ENCODE results near the gene SPR.

SPR gene

DNA sequence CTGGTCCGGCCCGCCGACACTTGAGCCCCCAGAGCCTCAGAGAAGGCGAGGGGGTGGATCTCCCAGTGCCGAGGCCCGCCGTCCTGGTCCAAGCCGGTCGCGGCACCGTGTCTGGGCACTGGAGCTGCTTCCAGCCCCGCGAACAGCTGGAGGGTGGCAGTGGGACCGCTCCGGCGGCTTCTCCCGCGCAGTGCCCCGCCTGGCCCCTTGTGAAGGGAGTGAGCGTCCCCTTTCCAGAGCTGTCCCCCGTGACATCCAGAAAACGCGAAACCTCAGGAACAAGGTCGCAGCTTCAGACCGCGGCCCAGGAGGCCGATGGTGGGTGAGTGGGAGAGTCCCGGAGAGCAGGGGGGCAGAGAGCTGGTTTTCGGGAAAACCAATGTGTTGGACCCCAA is 29.5 kb downstream of the SPR start:
- peak overlapping the region; percentile 95 for H3K27ac Mint-ChIP-seq
- peak overlapping the region; percentile 87 to 88 for H3K4me3 Mint-ChIP-seq
- ATAC-seq (replicated peaks): peak; percentile 26 to 29
- no peak for DNase-seq
- H3K27me3 Mint-ChIP-seq: peaks cover 57 to 75% of the 10 kb centered on the region in 2 donors
- H3K36me3 Mint-ChIP-seq: no peaks in the 10 kb centered on the region
- peaks cover 28 to 52% of the 10 kb centered on the region in 2 donors for H3K4me1 Mint-ChIP-seq
- no peaks in the 10 kb centered on the region for H3K9me3 Mint-ChIP-seq

DNA sequence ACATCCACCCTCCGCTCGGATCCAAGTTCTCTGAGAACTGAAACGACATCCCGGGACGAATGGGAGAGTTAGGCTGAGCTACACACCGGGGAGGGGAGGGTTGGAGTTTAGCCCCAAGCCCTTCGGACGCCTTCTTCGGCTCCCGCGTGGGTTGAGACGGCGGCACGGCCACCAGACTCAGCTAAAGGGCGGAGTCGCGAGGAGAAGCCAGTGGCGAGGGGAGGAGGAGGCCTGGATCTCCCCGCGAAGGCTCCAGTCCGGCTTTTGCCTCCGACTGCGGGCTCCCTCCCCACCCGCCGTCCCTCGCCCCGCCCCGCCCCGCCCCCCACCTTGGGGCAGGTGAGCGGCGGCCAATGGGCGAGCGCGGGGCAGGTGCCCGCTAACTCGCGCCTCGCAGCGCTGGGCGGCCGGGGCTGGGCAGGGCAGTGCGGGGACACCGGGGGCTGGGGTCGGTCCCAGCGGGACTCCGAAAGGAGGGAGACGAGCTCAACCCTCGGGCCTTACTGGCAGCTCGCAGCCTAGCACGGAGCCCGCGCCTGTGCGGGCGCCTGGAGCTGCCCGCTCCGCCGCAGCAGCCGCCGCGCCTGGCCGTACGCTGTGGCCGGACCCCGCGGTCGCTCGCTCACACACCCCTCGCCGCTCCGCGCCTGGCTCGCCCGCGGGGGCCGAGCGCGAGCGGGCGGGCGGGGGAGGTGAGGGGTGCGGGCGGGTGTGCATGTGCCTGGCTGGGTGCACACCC is 30.1 kb downstream of the SPR start, which contains the start of gene EMX1:
Gene EMX1, plus strand, starts transcription at position 382 of the 739 bp plus-strand sequence. Its CDS starts 334 bp downstream, at position 716.
- peaks cover 57 to 75% of the 10 kb centered on the region in 2 donors for H3K27me3 Mint-ChIP-seq
- peak; percentile 62 for DNase-seq

DNA sequence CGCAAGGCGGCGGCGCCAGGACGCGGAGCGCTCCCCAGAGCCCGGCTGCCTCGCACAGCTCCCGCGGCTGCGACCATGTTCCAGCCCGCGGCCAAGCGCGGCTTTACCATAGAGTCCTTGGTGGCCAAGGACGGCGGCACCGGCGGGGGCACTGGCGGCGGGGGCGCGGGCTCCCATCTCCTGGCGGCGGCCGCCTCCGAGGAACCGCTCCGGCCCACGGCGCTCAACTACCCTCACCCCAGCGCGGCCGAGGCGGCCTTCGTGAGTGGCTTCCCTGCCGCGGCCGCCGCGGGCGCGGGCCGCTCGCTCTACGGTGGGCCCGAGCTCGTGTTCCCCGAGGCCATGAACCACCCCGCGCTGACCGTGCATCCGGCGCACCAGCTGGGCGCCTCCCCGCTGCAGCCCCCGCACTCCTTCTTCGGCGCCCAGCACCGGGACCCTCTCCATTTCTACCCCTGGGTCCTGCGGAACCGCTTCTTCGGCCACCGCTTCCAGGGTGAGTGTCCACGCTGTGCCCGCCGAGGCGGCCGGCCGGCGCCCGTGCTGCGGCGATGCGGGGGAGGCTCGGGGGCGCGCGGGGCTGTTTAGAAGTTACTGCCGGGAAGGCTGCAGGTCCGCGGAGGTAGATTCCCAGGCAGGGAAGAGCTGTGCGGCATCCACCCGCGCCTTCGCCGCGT is 30.8 kb downstream of the SPR start:
- Mint-ChIP-seq H3K27ac (peak overlapping the region; percentile 89), H3K27me3 (peaks cover 64 to 78% of the 10 kb centered on the region in 2 donors), H3K4me1 (peaks cover 30 to 52% of the 10 kb centered on the region in 2 donors), H3K4me3 (peak overlapping the region; percentile 60 to 83), H3K36me3 (no peaks in the 10 kb centered on the region), H3K9me3 (no peaks in the 10 kb centered on the region)
- DNase-seq (no peak), ATAC-seq (replicated peaks) (no peak)

More for the DNA sequence above, 30.1 kb downstream of the SPR start, which contains the start of gene EMX1:
- Mint-ChIP-seq H3K4me3 (peak within 1 kb of the TSS; percentile 87 to 88), H3K9me3 (no peaks in the 10 kb centered on the region), H3K27ac (peak within 1 kb of the TSS; percentile 95), H3K36me3 (no peaks in the 10 kb centered on the region), H3K4me1 (peaks cover 30 to 52% of the 10 kb centered on the region in 2 donors)
- ATAC-seq (replicated peaks): peak; percentile 61 to 66

DNA sequence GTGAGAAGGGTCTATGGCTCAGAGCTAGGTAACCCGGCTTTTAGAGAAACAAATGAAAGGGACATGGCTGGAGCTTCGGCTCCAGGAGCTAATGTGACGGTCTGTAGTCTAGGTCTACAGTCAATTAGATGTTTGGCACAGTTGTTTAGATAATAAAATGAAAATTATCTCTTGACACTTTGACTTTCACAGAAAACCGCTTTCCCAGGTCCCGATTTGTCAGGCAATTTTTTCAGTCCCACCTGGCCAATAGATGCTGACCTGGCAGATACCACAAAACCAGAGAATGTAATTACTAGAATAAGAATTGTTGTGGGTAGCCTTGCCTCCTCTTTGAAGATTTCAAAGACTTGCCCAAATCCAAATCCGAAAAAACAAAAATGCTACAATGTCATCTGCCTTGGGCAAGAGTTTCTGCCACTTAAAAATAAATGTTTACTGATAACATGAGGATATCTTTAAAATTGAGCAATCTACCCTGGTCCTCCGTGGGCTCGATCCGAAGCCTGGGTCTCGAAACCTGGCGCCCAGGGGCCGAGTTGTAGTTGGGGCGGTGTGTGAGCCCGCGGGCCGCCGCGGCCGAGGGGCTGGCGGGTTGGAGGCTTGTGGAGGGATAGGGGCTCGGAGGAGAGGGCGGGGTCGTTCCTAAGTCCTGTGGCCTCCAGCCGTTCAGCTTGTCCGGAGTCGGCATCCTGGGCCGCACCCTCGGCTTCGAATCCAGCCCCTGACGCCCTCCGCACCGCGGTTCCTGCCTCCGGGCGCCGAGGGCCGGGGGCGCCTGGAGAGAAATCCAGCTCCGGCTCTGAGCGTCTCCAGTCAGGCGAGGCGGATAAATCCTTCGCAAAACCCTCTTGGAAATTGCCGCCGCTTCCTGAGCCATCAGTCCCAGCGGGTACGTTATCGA is 32.5 kb downstream of the SPR start:
- Mint-ChIP-seq H3K4me1 (peaks cover 34 to 53% of the 10 kb centered on the region in 2 donors), H3K27ac (no peak overlapping the region), H3K36me3 (peaks cover 0 to 2% of the 10 kb centered on the region in 2 donors), H3K9me3 (no peaks in the 10 kb centered on the region), H3K27me3 (peaks cover 63 to 74% of the 10 kb centered on the region in 2 donors), H3K4me3 (peak overlapping the region; percentile 80 to 82)
- no peak for DNase-seq
- ATAC-seq (replicated peaks): no peak

DNA sequence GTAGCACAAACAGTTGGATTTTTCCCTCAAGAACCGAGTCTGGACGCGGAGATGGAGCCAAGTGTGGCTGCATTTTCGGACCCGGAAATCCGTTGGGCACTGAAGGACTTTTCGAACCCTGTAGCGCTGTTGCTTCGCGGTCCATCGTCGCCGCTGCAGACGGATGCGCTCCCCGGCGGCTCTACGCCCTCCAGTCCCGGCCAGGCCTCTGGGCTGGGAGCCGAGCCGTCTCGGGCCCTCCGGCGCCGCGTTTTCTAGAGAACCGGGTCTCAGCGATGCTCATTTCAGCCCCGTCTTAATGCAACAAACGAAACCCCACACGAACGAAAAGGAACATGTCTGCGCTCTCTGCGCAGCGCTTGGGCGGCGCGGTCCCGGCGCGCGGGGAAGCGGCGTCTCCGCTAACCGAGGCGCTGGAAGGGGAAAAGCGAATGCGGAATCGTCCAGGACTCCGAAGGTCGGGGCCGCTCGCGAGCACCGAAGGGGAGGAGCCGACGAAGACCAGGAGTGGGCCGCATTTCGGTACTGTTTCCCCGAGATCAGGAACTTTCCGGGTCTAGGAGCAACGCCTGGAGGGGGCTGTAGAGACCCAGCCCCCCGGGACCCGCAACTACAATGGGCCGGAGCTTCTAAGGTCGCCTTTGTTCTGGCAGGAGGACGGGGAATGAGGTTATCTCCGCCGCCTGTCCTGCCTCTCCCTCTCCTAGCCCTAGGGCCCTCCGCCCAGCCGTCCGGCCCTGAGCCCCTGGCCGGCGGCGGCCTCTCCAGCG is 33.3 kb downstream of the SPR start:
- peaks cover 28 to 47% of the 10 kb centered on the region in 2 donors for H3K4me1 Mint-ChIP-seq
- H3K9me3 Mint-ChIP-seq: no peaks in the 10 kb centered on the region
- peaks cover 62 to 74% of the 10 kb centered on the region in 2 donors for H3K27me3 Mint-ChIP-seq
- H3K27ac Mint-ChIP-seq: peak overlapping the region; percentile 78
- ATAC-seq (replicated peaks): peak in 1 of 2 donors; percentile 11
- DNase-seq: peak; percentile 36
- peak overlapping the region; percentile 80 to 82 for H3K4me3 Mint-ChIP-seq
- peaks cover 0 to 2% of the 10 kb centered on the region in 2 donors for H3K36me3 Mint-ChIP-seq

DNA sequence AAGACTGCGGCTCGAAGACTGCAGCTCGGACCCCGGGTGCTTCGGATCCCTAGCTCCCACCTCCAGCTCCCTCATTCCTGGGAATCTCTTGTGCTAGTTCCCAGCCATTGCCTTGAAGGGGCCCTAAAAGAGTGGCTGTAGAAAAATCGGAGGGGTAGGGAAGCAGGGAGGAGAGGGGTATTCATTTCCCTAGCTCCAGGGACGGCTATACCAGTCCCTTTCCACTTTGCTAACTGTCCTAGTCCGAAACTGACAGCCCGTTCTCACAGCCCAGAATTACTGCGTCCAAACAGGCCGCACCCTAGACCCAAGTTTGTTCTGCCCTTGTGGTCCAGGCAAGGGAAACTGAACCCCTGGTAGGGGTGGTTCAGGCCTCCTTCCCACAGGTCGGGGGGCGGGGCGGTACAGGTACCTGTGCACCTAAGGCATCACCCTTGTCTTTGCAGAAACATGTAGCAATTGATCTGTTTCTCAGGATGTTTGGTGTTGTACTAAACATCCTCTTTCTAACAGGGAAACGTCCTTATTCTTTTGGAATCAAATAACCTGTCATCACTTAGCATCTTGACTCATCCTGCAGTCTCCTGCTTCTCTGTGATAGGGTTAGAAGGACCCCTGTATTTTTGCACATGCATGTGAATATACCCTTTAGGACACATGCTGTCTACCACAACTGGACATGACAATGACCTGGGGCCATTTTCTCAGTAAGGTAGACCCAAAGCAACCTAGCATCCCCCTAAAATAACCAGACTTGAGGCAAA is 34.1 kb downstream of the SPR start:
- peaks cover 62 to 70% of the 10 kb centered on the region in 2 donors for H3K27me3 Mint-ChIP-seq
- no peak for DNase-seq
- H3K9me3 Mint-ChIP-seq: no peaks in the 10 kb centered on the region
- H3K4me3 Mint-ChIP-seq: no peak overlapping the region
- peaks cover 28 to 43% of the 10 kb centered on the region in 2 donors for H3K4me1 Mint-ChIP-seq
- ATAC-seq (replicated peaks): no peak
- peaks cover 0 to 2% of the 10 kb centered on the region in 2 donors for H3K36me3 Mint-ChIP-seq
- no peak overlapping the region for H3K27ac Mint-ChIP-seq

DNA sequence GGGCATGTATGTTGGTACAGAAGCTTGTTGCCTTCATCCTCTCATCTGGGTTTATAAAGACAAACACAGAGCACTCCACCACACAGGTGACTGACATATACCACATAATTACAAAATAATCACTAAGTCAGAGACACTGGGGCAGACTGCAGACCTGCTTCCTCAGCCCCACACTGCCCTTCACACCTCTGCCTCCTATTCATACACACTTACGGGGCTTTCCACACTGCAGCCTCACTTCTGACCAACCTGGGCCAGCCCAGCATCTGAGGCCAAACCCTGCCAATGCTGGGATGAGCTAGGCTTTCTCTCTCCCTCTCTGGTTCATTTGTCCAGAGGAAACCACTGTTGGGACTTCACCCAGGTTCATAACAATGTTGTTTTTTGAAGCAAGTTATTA is 34.6 kb downstream of the SPR start:
- Mint-ChIP-seq H3K4me3 (no peak overlapping the region), H3K4me1 (peaks cover 24 to 37% of the 10 kb centered on the region in 2 donors), H3K36me3 (peaks cover 0 to 2% of the 10 kb centered on the region in 2 donors), H3K27ac (no peak overlapping the region), H3K27me3 (peaks cover 59 to 64% of the 10 kb centered on the region in 2 donors), H3K9me3 (no peaks in the 10 kb centered on the region)
- no peak for ATAC-seq (replicated peaks)
- no peak for DNase-seq

DNA sequence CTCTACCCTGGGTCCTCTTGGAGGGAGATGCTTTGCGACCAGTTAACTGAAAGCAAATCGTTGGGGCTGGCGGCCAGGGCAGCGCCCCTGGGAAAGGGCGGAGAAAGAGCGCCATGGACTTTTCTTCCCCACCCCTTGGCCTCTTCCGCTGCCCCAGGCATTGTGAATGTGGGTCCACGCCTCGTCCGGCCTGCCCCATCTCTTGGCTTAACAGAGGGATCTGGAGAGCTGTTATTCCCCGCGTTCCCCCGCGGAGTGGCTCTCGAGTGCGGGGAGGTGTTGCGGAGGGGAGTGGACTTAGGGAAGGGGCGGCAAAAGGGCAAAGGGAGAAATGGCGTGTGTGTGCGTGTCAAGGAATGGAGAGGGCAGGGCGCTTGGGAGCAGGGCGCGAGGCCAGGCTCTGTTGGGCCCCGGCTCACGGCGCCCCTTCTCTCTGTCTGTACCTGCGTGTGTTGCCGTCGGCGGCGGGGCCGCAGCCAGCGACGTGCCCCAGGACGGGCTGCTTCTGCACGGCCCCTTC is 36.7 kb downstream of the SPR start:
- H3K27me3 Mint-ChIP-seq: peaks cover 51 to 60% of the 10 kb centered on the region in 2 donors
- peaks cover 18 to 34% of the 10 kb centered on the region in 2 donors for H3K4me1 Mint-ChIP-seq
- H3K4me3 Mint-ChIP-seq: peak overlapping the region; percentile 41 to 47
- ATAC-seq (replicated peaks) (peak; percentile 46 to 62), DNase-seq (no peak)
- H3K9me3 Mint-ChIP-seq: no peaks in the 10 kb centered on the region
- peaks cover 0 to 2% of the 10 kb centered on the region in 2 donors for H3K36me3 Mint-ChIP-seq
- H3K27ac Mint-ChIP-seq: peak overlapping the region; percentile 89

DNA sequence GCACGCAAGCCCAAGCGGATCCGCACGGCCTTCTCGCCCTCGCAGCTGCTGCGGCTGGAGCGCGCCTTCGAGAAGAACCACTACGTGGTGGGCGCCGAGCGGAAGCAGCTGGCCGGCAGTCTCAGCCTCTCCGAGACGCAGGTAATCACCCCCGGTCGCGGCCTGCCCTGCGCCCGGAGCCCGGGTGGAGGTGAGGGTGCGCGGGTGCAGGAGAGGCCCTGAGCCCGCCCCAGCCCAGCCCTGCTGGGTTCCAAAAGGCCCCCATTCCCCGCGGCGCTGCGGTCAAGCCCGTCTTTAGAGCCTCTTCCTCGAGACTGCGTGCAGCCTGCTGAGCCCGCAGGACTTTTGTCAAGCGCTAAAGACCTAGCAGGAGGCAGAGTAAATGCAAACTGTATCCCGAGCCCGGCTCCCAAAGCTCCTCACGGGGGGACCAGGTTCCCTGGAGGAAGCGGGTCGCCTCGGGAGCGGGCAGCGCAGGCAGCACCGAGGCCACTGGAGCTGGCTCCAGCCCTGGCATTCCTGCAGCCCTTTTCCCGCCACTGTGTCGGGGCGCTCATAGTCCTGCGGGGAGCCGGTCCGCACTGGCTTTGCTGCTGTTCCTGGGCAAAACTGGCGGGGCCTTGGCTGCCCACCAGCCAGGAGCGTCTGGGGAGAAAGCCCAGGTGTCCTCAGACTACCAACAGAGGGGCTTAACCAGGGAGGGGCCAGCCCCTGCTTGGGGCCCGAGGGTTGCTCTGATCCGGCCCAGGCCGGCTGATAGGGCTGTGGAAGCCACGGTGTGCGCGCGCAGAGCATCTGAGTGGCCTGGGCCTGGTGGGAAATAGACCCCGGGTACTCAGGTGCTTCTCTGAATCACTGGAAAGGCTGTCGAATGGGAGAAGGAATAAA is 37.4 kb downstream of the SPR start:
- peak overlapping the region in 1 of 2 donors; percentile 47 for H3K4me3 Mint-ChIP-seq
- DNase-seq: peak; percentile 16
- peaks cover 49 to 57% of the 10 kb centered on the region in 2 donors for H3K27me3 Mint-ChIP-seq

DNA sequence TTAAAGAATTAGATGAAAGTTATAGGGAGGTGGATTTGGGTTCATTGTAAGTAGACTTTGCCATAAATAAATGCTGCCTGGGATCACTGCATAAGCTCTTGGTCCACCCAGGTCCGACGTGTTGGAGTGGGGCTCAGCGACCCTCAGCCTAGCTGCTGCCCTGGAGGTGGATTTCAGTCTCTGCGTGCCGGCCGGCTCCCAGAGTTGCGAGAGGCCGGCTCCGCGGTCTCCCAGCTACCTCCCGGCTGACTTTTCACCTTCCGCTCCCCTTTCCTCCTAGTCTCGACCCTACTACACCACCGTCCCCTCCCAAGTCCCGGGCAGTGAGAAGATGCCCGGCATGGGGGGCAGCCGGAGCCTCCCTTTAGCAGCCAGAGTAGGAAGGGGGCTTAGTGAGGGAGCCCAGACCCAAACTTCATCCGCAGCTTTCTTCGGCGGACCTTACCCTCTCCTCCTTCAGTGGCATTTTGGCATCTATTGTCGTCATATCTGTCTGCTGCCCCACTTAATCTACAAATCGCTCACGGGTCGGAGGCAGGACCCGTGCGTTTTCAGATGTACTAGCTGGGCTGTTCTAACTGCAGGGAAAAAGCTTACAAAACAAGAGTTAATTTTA is 38.2 kb downstream of the SPR start:
- Mint-ChIP-seq H3K9me3 (no peaks in the 10 kb centered on the region), H3K27me3 (peaks cover 44 to 49% of the 10 kb centered on the region in 2 donors), H3K27ac (no peak overlapping the region), H3K36me3 (peaks cover 0 to 2% of the 10 kb centered on the region in 2 donors), H3K4me1 (peaks cover 16 to 24% of the 10 kb centered on the region in 2 donors), H3K4me3 (peak overlapping the region in 1 of 2 donors; percentile 3)
- ATAC-seq (replicated peaks): no peak
- DNase-seq: no peak

More for the DNA sequence above, 37.4 kb downstream of the SPR start:
- Mint-ChIP-seq H3K4me1 (peaks cover 18 to 31% of the 10 kb centered on the region in 2 donors), H3K36me3 (peaks cover 0 to 2% of the 10 kb centered on the region in 2 donors), H3K27ac (peak overlapping the region; percentile 89), H3K9me3 (no peaks in the 10 kb centered on the region)
- ATAC-seq (replicated peaks): no peak

DNA sequence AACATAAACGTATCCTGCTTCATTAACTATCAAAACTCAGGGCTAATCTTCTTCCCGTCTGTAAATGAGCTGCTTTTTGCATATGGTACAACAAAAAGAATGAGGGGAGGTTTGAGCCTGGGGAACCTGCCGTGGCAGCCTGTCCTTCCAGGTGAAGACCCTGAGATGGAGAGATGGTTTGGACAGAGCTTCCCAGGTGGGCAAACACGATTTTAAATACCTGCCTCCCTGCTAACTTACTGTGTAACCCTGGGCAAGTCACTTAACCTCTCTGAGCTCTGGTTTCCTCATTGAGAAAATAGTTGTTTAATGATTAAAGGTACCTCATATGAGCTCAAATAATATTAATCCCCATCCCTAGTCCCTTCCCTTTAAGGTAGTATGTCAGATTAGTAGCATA is 39.2 kb downstream of the SPR start:
- DNase-seq (no peak), ATAC-seq (replicated peaks) (no peak)
- Mint-ChIP-seq H3K4me3 (no peak overlapping the region), H3K27ac (no peak overlapping the region), H3K9me3 (no peaks in the 10 kb centered on the region), H3K36me3 (peaks cover 0 to 2% of the 10 kb centered on the region in 2 donors), H3K27me3 (peaks cover 40% of the 10 kb centered on the region in 2 donors), H3K4me1 (peaks cover 14 to 16% of the 10 kb centered on the region in 2 donors)
